C4-2B (cell line): Measurements from ENCODE around the gene ZNF804A.

Source experiments
- CTCF ChIP-seq: fragments of 450-650 bp; conservative IDR thresholded peaks from 2 replicates; pipeline ENCODE4 v1.5.1; 2017; ENCODE audit warnings: mild to moderate bottlenecking
- ZFX ChIP-seq: fragments of 450-650 bp; IDR thresholded peaks from 2 replicates; pipeline ENCODE4 v1.6.1; 2017

GRCh38 chr2:184760931-184761330, 162.6 kb downstream of the ZNF804A start:
- TF ChIP-seq CTCF = no peak
- no peak for TF ChIP-seq ZFX
